NCI-H82 treated with DMSO at 0.1 percent for 48 hours (cell line): ENCODE data around the gene KLHDC4.
A peak's percentile ranks its signal among the peaks of the same experiment; 100 is the strongest.

Source experiments
- DNase-seq: peaks from one replicate; lab custom pipeline; 2025; ENCODE audit not compliant: unreplicated experiment; lab: John Stamatoyannopoulos, UW

The KLHDC4 gene

DNA sequence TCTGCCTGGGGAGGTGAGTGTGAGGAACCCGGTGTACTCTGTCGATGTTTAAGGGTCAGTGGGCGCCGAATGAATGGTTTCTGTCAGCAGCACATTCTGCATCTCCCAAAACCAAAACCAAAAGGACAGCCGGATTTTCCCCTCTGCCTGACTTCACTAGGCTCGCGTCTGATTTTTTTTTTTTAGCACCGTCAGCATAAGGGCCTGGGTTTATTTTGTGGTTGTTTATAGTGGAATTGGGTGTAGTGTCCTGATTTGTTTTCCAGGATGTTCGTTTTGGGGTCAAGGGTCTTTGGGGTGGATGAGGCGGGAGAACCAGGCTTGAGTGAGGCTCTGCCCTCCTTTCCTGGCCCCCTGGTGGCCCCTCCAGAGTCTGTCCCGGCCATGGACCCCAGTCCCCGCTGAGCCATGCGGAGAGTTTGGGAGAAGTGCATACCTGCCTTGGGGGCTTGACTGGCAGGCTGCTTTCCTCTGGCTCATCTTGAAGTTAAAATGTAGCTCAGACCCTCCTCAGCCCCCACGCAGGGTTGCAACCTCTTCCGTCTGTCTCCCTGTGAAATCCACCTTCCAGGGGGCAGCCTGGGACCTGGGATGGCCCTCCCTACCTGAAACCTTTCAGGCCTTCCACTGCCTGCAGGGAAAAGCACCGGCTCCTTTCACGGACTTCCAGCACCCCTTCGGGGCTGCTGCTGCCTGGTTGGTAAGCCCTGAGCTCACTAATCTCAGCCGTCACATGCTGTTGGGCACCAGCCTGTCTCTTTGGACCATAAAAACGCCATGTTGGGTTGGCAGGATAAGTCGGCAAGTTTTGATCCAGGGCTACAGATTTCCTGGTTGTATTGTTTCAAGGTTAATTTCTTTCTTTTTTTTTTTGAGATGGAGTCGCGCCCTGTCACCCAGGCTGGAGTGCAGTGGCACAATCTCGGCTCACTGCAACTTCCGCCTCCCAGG, 103.3 kb downstream of the KLHDC4 start:
- DNase-seq: no peak

DNA sequence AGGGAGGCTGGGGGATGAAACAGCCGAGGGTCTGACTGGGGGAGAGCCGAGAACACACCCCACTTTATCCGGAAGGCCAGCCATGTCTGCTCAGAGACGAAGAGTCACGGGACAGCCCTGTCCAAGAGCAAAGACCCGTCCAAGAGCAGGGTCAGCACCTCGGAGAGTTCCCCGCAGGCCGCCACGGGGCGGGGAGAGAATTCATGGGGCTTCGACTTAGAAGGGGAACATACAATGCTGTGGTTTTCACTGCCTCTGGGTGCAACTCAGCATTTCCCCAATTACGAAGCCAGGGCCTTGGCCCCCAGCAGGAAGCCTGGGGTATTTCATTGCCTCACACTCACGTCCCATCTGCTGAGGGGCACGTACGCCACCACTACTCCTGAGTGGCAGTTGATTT, 104.2 kb downstream of the KLHDC4 start:
- no peak for DNase-seq

DNA sequence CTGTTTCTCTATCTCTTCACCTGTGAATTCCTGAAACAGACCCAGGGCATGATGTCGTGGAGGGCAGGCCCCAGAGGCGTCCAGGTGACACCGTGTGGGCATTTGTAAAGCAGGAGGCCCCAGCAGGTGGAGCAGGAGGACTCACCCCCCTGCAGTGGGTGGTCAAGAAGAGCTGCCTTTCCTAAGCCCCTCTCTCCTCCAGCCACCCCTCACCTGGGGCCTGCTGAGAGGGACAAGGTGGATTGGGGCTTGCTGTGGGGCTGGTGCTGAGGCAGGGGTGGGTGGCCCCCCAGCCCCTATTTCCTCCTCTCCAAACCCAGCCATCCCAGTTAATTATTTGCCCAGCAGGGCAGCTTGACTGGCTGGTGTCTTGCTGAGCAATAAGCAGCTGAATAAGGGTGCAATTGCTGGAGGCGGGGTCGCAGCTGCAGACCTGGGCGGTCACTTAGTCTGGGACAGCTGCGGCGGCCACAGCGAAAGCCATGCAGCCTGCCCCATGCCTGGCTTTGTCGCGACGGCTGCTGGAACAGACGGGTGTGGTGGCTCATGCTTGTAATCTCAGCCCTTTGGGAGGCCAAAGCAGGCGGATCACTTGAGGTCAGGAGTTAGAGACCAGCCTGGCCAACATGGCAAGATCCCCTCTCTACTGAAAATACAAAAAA, 107.1 kb downstream of the KLHDC4 start:
- peak; percentile 20 for DNase-seq
